ENCODE results near the gene PCDH12.

The PCDH12 gene

GRCh38 chr5:141951332-141951781 is 6.6 kb downstream of the PCDH12 start:
- H3K4me3 ChIP-seq (ENCODE audit: low read depth, low read length): peak overlapping the region; percentile 2
- H3K4me1 ChIP-seq: peaks cover 20% of the 10 kb centered on the region
- H3K9me3 ChIP-seq (ENCODE audit: control insufficient read depth, low read length): no peaks in the 10 kb centered on the region
- peak; percentile 51 for TF ChIP-seq CTCF (IDR thresholded peaks at IDR 0.05)
- no peaks in the 10 kb centered on the region for H3K27me3 ChIP-seq (ENCODE audit: control insufficient read depth, insufficient read depth, low read length)
- peak overlapping the region; percentile 64 for H2AFZ ChIP-seq
- no peaks in the 10 kb centered on the region for H3K79me2 ChIP-seq
- H3K27ac ChIP-seq: peak overlapping the region; percentile 52
- peak overlapping the region; percentile 20 for H3K4me2 ChIP-seq (ENCODE audit: low read length)
- H3K36me3 ChIP-seq (ENCODE audit: control insufficient read depth, insufficient read depth, low read length): no peaks in the 10 kb centered on the region
- no peak overlapping the region for H3K9ac ChIP-seq

GRCh38 chr5:141950207-141951005 is 7.6 kb downstream of the PCDH12 start:
- no peak for TF ChIP-seq CTCF (IDR thresholded peaks at IDR 0.05)
- no peaks in the 10 kb centered on the region for H3K9me3 ChIP-seq (ENCODE audit: control insufficient read depth, low read length)
- no peak overlapping the region for H2AFZ ChIP-seq
- H3K4me3 ChIP-seq (ENCODE audit: low read depth, low read length): no peak overlapping the region
- H3K27me3 ChIP-seq (ENCODE audit: control insufficient read depth, insufficient read depth, low read length): no peaks in the 10 kb centered on the region
- no peak overlapping the region for H3K9ac ChIP-seq
- H3K79me2 ChIP-seq: no peaks in the 10 kb centered on the region
- peaks cover 20% of the 10 kb centered on the region for H3K4me1 ChIP-seq
- no peak overlapping the region for H3K4me2 ChIP-seq (ENCODE audit: low read length)
- no peaks in the 10 kb centered on the region for H3K36me3 ChIP-seq (ENCODE audit: control insufficient read depth, insufficient read depth, low read length)
- no peak overlapping the region for H3K27ac ChIP-seq

DNA sequence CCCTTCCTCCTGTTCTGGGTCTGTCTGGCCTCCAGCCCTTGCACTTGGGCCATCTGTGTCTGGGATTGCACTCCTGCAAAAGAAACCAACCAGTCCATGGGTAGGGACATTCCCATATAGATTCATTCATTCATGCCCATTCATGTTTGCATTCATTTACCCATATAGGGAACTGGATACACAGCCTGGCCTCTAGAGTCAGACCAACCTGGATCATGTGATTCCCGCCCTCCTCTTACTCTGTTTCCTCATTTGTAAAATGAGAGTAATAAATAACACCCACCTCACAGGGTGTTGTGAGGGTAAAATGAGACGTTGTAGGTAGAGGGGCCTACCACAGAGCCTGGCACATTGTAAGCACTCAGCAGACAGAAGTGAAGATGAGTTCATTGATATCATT is 8.5 kb downstream of the PCDH12 start:
- Histone ChIP-seq H2AFZ (no peak overlapping the region), H3K4me1 (peaks cover 20% of the 10 kb centered on the region), H3K4me2 (ENCODE audit: low read length) (no peak overlapping the region), H3K27ac (no peak overlapping the region), H3K9me3 (ENCODE audit: control insufficient read depth, low read length) (no peaks in the 10 kb centered on the region), H3K79me2 (no peaks in the 10 kb centered on the region), H3K36me3 (ENCODE audit: control insufficient read depth, insufficient read depth, low read length) (no peaks in the 10 kb centered on the region), H3K9ac (no peak overlapping the region), H3K27me3 (ENCODE audit: control insufficient read depth, insufficient read depth, low read length) (no peaks in the 10 kb centered on the region), H3K4me3 (ENCODE audit: low read depth, low read length) (no peak overlapping the region)
- no peak for TF ChIP-seq CTCF (IDR thresholded peaks at IDR 0.05)

DNA sequence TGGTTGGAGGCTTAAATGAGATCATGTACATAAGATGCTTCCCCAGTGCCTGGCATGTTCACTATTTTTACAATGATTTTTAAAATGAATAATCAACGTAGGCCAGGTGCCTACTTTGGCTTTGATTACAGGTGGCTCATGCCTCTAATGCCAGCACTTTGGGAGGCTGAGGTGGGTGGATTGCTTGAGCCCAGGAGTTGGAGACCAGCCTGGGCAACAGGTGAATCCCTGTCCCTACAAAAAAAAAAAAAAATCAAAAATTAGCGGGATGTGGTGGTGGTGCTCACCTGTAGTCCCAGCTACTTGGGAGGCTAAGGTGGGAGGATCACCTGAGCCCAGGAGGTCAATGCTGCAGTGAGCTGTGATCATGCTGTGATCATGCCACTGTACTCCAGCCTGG is 9.2 kb downstream of the PCDH12 start:
- H3K4me1 ChIP-seq: peaks cover 20% of the 10 kb centered on the region
- no peaks in the 10 kb centered on the region for H3K9me3 ChIP-seq (ENCODE audit: control insufficient read depth, low read length)
- H3K4me2 ChIP-seq (ENCODE audit: low read length): no peak overlapping the region
- H3K27me3 ChIP-seq (ENCODE audit: control insufficient read depth, insufficient read depth, low read length): no peaks in the 10 kb centered on the region
- no peaks in the 10 kb centered on the region for H3K36me3 ChIP-seq (ENCODE audit: control insufficient read depth, insufficient read depth, low read length)
- no peak overlapping the region for H3K4me3 ChIP-seq (ENCODE audit: low read depth, low read length)
- no peak overlapping the region for H3K9ac ChIP-seq
- H3K79me2 ChIP-seq: no peaks in the 10 kb centered on the region
- H2AFZ ChIP-seq: no peak overlapping the region
- H3K27ac ChIP-seq: no peak overlapping the region
- TF ChIP-seq CTCF (IDR thresholded peaks at IDR 0.05): no peak

- Histone ChIP-seq H3K27me3 (ENCODE audit: control insufficient read depth, insufficient read depth, low read length) (no peaks in the 10 kb centered on the region), H3K4me1 (peaks cover 20% of the 10 kb centered on the region), H3K4me3 (ENCODE audit: low read depth, low read length) (no peak overlapping the region), H3K4me2 (ENCODE audit: low read length) (no peak overlapping the region), H3K36me3 (ENCODE audit: control insufficient read depth, insufficient read depth, low read length) (no peaks in the 10 kb centered on the region), H3K79me2 (no peaks in the 10 kb centered on the region), H3K9ac (no peak overlapping the region), H3K9me3 (ENCODE audit: control insufficient read depth, low read length) (no peaks in the 10 kb centered on the region), H2AFZ (no peak overlapping the region), H3K27ac (no peak overlapping the region)
- no peak for TF ChIP-seq CTCF (IDR thresholded peaks at IDR 0.05)
These were observed 10.7 kb downstream of the PCDH12 start for GRCh38 chr5:141947316-141947715.
